GM19467 (cell line): ENCODE measurements around the gene GAREM1.
"Not testable (repeated sequence)": the region's sequence is repeated elsewhere in the genome, so short reads cannot be mapped to it uniquely, and the experiment has no call there.

ENCODE experiments used
- ATAC-seq: cut with Tn5 transposase; IDR thresholded peaks from one replicate; pipeline ENCODE4 v1.9.1; 2021; ENCODE audit warnings: mild to moderate bottlenecking, moderate library complexity; ENCODE audit not compliant: unreplicated experiment

The GAREM1 gene

GRCh38 chr18:32264401-32264800 is 206.3 kb downstream of the GAREM1 start:
- ATAC-seq, result no peak

GRCh38 chr18:32262092-32262491 is 208.6 kb downstream of the GAREM1 start:
- ATAC-seq, result no peak

- ATAC-seq, result no peak
Observed at GRCh38 chr18:32261003-32261402, 209.7 kb downstream of the GAREM1 start.

GRCh38 chr18:32259553-32259952 is 211.1 kb downstream of the GAREM1 start:
- ATAC-seq, result no peak

GRCh38 chr18:32258558-32259204 is 212.0 kb downstream of the GAREM1 start:
- ATAC-seq, result no peak

GRCh38 chr18:32258148-32258547 is 212.5 kb downstream of the GAREM1 start:
- ATAC-seq, result no peak

- no peak for ATAC-seq
Observed at GRCh38 chr18:32257084-32257785, 213.4 kb downstream of the GAREM1 start.

GRCh38 chr18:32255570-32255969 is 215.1 kb downstream of the GAREM1 start:
- no peak for ATAC-seq

GRCh38 chr18:32252141-32252860 is 218.4 kb downstream of the GAREM1 start:
- no peak for ATAC-seq

- ATAC-seq, result no peak
Observed at GRCh38 chr18:32251466-32251865, 219.2 kb downstream of the GAREM1 start.

GRCh38 chr18:32249147-32249929 is 221.3 kb downstream of the GAREM1 start:
- no peak for ATAC-seq

GRCh38 chr18:32244881-32245280 is 225.8 kb downstream of the GAREM1 start:
- ATAC-seq, result no peak

- no peak for ATAC-seq
Observed at GRCh38 chr18:32243358-32243757, 227.3 kb downstream of the GAREM1 start.

GRCh38 chr18:32242395-32242794 is 228.3 kb downstream of the GAREM1 start:
- no peak for ATAC-seq

- no peak for ATAC-seq
Observed at GRCh38 chr18:32238635-32239268, 231.9 kb downstream of the GAREM1 start.

GRCh38 chr18:32237049-32237448 is 233.6 kb downstream of the GAREM1 start:
- no peak for ATAC-seq

- not testable (repeated sequence) for ATAC-seq
Observed at GRCh38 chr18:32233348-32233747, 237.3 kb downstream of the GAREM1 start.

GRCh38 chr18:32219431-32220018 is 251.2 kb downstream of the GAREM1 start:
- ATAC-seq, result no peak

- no peak for ATAC-seq
Observed at GRCh38 chr18:32216390-32216789, 254.3 kb downstream of the GAREM1 start.

- ATAC-seq, result no peak
Observed at GRCh38 chr18:32213693-32214092, 257.0 kb downstream of the GAREM1 start.
